Endothelial cell of umbilical vein (primary cell): ENCODE measurements around the gene ULBP2. TPM values are rescaled to one million over a fixed set of nuclear protein-coding genes. Genes with fewer than 3 reads are reported as not detected.

Source experiments
- BruUV-seq: library from RNA; stranded (reverse); fragments of 400-500 nt; replicated peaks from 2 replicates; lab custom pipeline; 2021; lab: Mats Ljungman, UMichigan
- CTCF ChIA-PET: fragments of 300-600, 350-600 bp; sonication (Branson Sonifier 250); formaldehyde crosslinking; loops from one replicate; lab custom pipeline; 2021; ENCODE audit warnings: antibody characterized with exemption, inconsistent platforms; lab: Charles Lee
- POLR2A ChIA-PET: fragments of 300-600, 350-600 bp; sonication (Branson Sonifier 250); formaldehyde crosslinking; loops from one replicate; lab custom pipeline; 2021; ENCODE audit warnings: antibody characterized with exemption, inconsistent platforms; lab: Charles Lee
- DNase-seq: peaks from one replicate; pipeline ENCODE4 v3.0.0-alpha.2; 2011; ENCODE audit warnings: low read depth, low spot score
- FAIRE-seq: peaks from 2 replicates; lab custom pipeline; 2011; peaks lifted over from hg19 to GRCh38; lab: Jason Lieb, UNC
- H2AFZ ChIP-seq: 2 replicates; pipeline ENCODE4 v1.6.0; 2012; ENCODE audit warnings: low read depth, low read length, control low read depth, inconsistent platforms
- H3K27ac ChIP-seq: 2 replicates; pipeline ENCODE4 v1.5.1; 2011; ENCODE audit warnings: low read depth, mild to moderate bottlenecking, control low read depth, low read length, moderate library complexity; ENCODE audit not compliant: insufficient read depth
- H3K27me3 ChIP-seq, 2 experiments: 2 replicates each; pipeline versions ENCODE4 v1.6.0 to v1.6.1; 2011; ENCODE audit warnings: low read length in 2 of 2, mixed read lengths in 1 of 2; ENCODE audit not compliant: control insufficient read depth in 2 of 2, insufficient read depth in 2 of 2
- H3K36me3 ChIP-seq, 2 experiments: 2 replicates in 1 of 2; 3 replicates in 1 of 2; pipeline ENCODE4 v1.5.1; 2011; ENCODE audit warnings: low read length in 2 of 2, mild to moderate bottlenecking in 1 of 2, moderate library complexity in 1 of 2; ENCODE audit not compliant: control insufficient read depth in 2 of 2, insufficient read depth in 2 of 2; ENCODE audit errors: extremely low read depth in 1 of 2
- H3K4me1 ChIP-seq: 3 replicates; pipeline ENCODE4 v1.5.1; 2011; ENCODE audit warnings: mild to moderate bottlenecking, low read length; ENCODE audit not compliant: control insufficient read depth, insufficient read depth; ENCODE audit errors: extremely low read depth
- H3K4me2 ChIP-seq: 2 replicates; pipeline ENCODE4 v1.6.1; 2011; ENCODE audit warnings: low read length, control low read depth, mixed read lengths; ENCODE audit not compliant: insufficient read depth
- H3K4me3 ChIP-seq, 3 experiments: fragments of 200-600 bp in 1 of 3; sonication (generic), shearing (Covaris generic) in 1 of 3; replicated peaks in 1 of 3; 2 replicates each; pipeline ENCODE4 v1.5.1; 2011 to 2016; ENCODE audit warnings: control low read depth in 3 of 3, low read length in 3 of 3, mild to moderate bottlenecking in 2 of 3, inconsistent platforms in 1 of 3, low read depth in 1 of 3, moderate library complexity in 1 of 3; ENCODE audit not compliant: insufficient read depth in 1 of 3
- H3K79me2 ChIP-seq: 2 replicates; pipeline ENCODE4 v1.6.0; 2012; ENCODE audit warnings: low read length, inconsistent platforms; ENCODE audit not compliant: control insufficient read depth, insufficient read depth
- H3K9ac ChIP-seq: replicated peaks from 2 replicates; pipeline ENCODE3; 2011; ENCODE audit warnings: low read length, control low read depth; ENCODE audit not compliant: insufficient read depth; ENCODE audit errors: extremely low read depth
- H3K9me1 ChIP-seq: replicated peaks from 3 replicates; pipeline ENCODE4 v1.6.0; 2011; ENCODE audit warnings: mild to moderate bottlenecking, low read length; ENCODE audit not compliant: control insufficient read depth, insufficient read depth; ENCODE audit errors: extremely low read depth
- H3K9me3 ChIP-seq: replicated peaks from 2 replicates; pipeline ENCODE4 v1.5.1; 2012; ENCODE audit warnings: low read length, inconsistent platforms; ENCODE audit not compliant: control insufficient read depth, insufficient read depth
- H4K20me1 ChIP-seq: replicated peaks from 2 replicates; pipeline ENCODE3; 2011; ENCODE audit warnings: mild to moderate bottlenecking, low read length; ENCODE audit not compliant: control insufficient read depth, insufficient read depth; ENCODE audit errors: extremely low read depth
- CTCF ChIP-seq, 2 donors: IDR thresholded peaks; 1 replicate in 1 of 2; 2 replicates in 1 of 2; pipeline ENCODE4 v1.5.1; 2011; ENCODE audit warnings: low read length in 2 of 2, mild to moderate bottlenecking in 2 of 2, moderate library complexity in 2 of 2, control low read depth in 1 of 2, inconsistent platforms in 1 of 2, low read depth in 1 of 2; ENCODE audit not compliant: insufficient read depth in 1 of 2; ENCODE audit errors: extremely low read depth in 1 of 2
- EZH2 ChIP-seq: IDR thresholded peaks from 2 replicates; pipeline ENCODE4 v1.6.1; 2012; ENCODE audit warnings: borderline replicate concordance, low read depth, mild to moderate bottlenecking, moderate library complexity, low read length, inconsistent platforms; ENCODE audit not compliant: severe bottlenecking
- FOS ChIP-seq: IDR thresholded peaks from 2 replicates; pipeline ENCODE4 v1.6.1; 2011; ENCODE audit warnings: mild to moderate bottlenecking, low read length, moderate library complexity, borderline replicate concordance; ENCODE audit not compliant: insufficient read depth
- GATA2 ChIP-seq: IDR thresholded peaks from 2 replicates; pipeline ENCODE4 v1.7.0; 2011; ENCODE audit warnings: low read depth, mild to moderate bottlenecking, moderate library complexity, mixed read lengths, low read length; ENCODE audit not compliant: insufficient read length, insufficient read depth
- JUN ChIP-seq: IDR thresholded peaks from 2 replicates; pipeline ENCODE4 v1.6.1; 2011; ENCODE audit warnings: borderline replicate concordance, low read depth; ENCODE audit not compliant: insufficient read length, insufficient read depth
- MAX ChIP-seq: IDR thresholded peaks from 2 replicates; pipeline ENCODE4 v1.6.1; 2011; ENCODE audit not compliant: insufficient read depth, insufficient read length
- MYC ChIP-seq: IDR thresholded peaks from one replicate; pipeline ENCODE4 v1.6.1; 2011; ENCODE audit warnings: mild to moderate bottlenecking, low read depth, low read length
- POLR2AphosphoS5 ChIP-seq: IDR thresholded peaks from 2 replicates; pipeline ENCODE4 v1.6.1; 2012; ENCODE audit warnings: low read depth, mild to moderate bottlenecking, control low read depth, low read length, moderate library complexity; ENCODE audit not compliant: insufficient read depth
- dilution Hi-C: fragments of 300-500 bp; cut with MboI; formaldehyde crosslinking; loops from one replicate; pipeline ENCODE4 v1.15.0; 2019; ENCODE audit warnings: low sequenced_read_pairs; ENCODE audit not compliant: extremely low pct_ligation_motif_present
- intact Hi-C: fragments of 100-400 bp; cut with micrococcal nuclease; formaldehyde crosslinking; loops from one replicate; pipeline ENCODE4 v1.10.0; 2022
- polyA plus RNA-seq, 4 experiments: library from polyadenylated mRNA; depleted of rRNA in 3 of 4; stranded (reverse) in 3 of 4; unstranded in 1 of 4; fragments of >200 nt; gene quantifications; 2 replicates each; pipeline versions ENCODE4 v1.2.1 to v1.2.3, GENCODE V29; 2011 to 2012; ENCODE audit warnings: missing spikeins in 1 of 4
- total RNA-seq: library from RNA; stranded (reverse); gene quantifications from 2 replicates; pipeline ENCODE4 v1.2.3, GENCODE V29; 2021

Gene ULBP2
- total and polyA plus RNA-seq, 2 donors (not counting 3 experiments of a cell fraction or from before 2014, with no cell fraction given) = 7.0 to 22.8 TPM

GRCh38 chr6:149939909-149940671 is 1.7 kb upstream of the ULBP2 start:
- Histone ChIP-seq H3K9me1 (no peaks in the 10 kb centered on the region), H3K27ac (no peak overlapping the region), H3K9me3 (no peaks in the 10 kb centered on the region), H3K9ac (no peak overlapping the region), H3K4me2 (no peak overlapping the region), H3K36me3 (no peaks in the 10 kb centered on the region), H3K79me2 (no peaks in the 10 kb centered on the region), H4K20me1 (no peaks in the 10 kb centered on the region), H2AFZ (no peak overlapping the region), H3K27me3 (peaks cover 41 to 53% of the 10 kb centered on the region in 2 experiments), H3K4me1 (peaks cover 14% of the 10 kb centered on the region), H3K4me3 (no peak overlapping the region)
- BruUV-seq = no TSS peak
- FAIRE-seq (no peak), DNase-seq (no peak)
- intact Hi-C loops = loop anchor here (2.0 kb wide), 1 partner anchor 21 kb away; no protein-coding TSS in a partner anchor
- ChIA-PET POLR2A (no interaction called here), CTCF (interaction anchor here (0.8 to 1.3 kb wide), 3 partner anchors 16 to 77 kb away, joined by 3 to 8 read pairs (median 3); no protein-coding TSS in a partner anchor)
- TF ChIP-seq POLR2AphosphoS5 (no peak), FOS (no peak), JUN (no peak), EZH2 (no peak), MYC (no peak), GATA2 (no peak), CTCF (IDR thresholded peaks at IDR 0.05; ENCODE audit: extremely low read depth in 1 of 2, insufficient read depth in 1 of 2, low read depth in 1 of 2, low read length in 2 of 2) (no peak), MAX (no peak)
- dilution Hi-C loops = no loop called here
